Neural progenitor cell (in vitro differentiated cells): ENCODE data around the gene MAP3K9. TPM values are rescaled to one million over a fixed set of nuclear protein-coding genes. Genes with fewer than 3 reads are reported as not detected.

Experiments
- DNase-seq: peaks from one replicate; pipeline ENCODE4 v3.0.0-alpha.2; 2016; ENCODE audit warnings: low spot score
- H2AFZ ChIP-seq: fragments of 200-600 bp; sonication (generic); replicated peaks from 2 replicates; pipeline ENCODE4 v1.6.1; 2016; ENCODE audit warnings: antibody characterized with exemption
- H3F3A ChIP-seq: fragments of 200-600 bp; sonication (generic); 2 replicates; pipeline ENCODE4 v1.6.1; 2016; ENCODE audit warnings: antibody characterized with exemption, low read depth
- H3K27ac ChIP-seq: fragments of 200-600 bp; sonication (generic); 2 replicates; pipeline ENCODE4 v1.5.1; 2016; ENCODE audit warnings: mild to moderate bottlenecking
- H3K27me3 ChIP-seq: fragments of 200-600 bp; sonication (generic); 2 replicates; pipeline ENCODE4 v1.6.1; 2016; ENCODE audit warnings: mild to moderate bottlenecking, moderate library complexity
- H3K36me3 ChIP-seq: fragments of 200-600 bp; sonication (generic); 2 replicates; pipeline ENCODE4 v1.5.1; 2016
- H3K4me1 ChIP-seq: fragments of 200-600 bp; sonication (generic); 2 replicates; pipeline ENCODE4 v1.6.1; 2016; ENCODE audit warnings: mixed run types
- H3K4me2 ChIP-seq: fragments of 200-600 bp; sonication (generic); 2 replicates; pipeline ENCODE4 v1.6.1; 2016
- H3K4me3 ChIP-seq: fragments of 200-600 bp; sonication (generic); 2 replicates; pipeline ENCODE4 v1.5.1; 2016
- H3K79me2 ChIP-seq: fragments of 200-600 bp; sonication (generic); 2 replicates; pipeline ENCODE4 v1.6.1; 2016; ENCODE audit warnings: low read depth
- H3K9ac ChIP-seq: fragments of 200-600 bp; sonication (generic); 2 replicates; pipeline ENCODE4 v1.6.1; 2016
- H3K9me3 ChIP-seq: fragments of 200-600 bp; sonication (generic); 2 replicates; pipeline ENCODE4 v1.5.1; 2016; ENCODE audit warnings: low read depth
- H4K20me1 ChIP-seq: fragments of 200-600 bp; sonication (generic); 2 replicates; pipeline ENCODE4 v1.6.1; 2016; ENCODE audit warnings: low read depth
- H3K27ac Mint-ChIP-seq: 3 replicates; pipeline ENCODE4 v1.8.0; 2021; ENCODE audit warnings: mixed read lengths
- H3K27me3 Mint-ChIP-seq: 2 replicates; pipeline ENCODE4 v1.8.0; 2022; ENCODE audit warnings: low read depth, mild to moderate bottlenecking, inconsistent platforms, moderate library complexity, mixed read lengths; ENCODE audit not compliant: insufficient read depth
- H3K36me3 Mint-ChIP-seq: 3 replicates; pipeline ENCODE4 v1.8.0; 2021; ENCODE audit warnings: mixed read lengths
- H3K4me1 Mint-ChIP-seq: 3 replicates; pipeline ENCODE4 v1.8.0; 2021; ENCODE audit warnings: mixed read lengths
- H3K4me3 Mint-ChIP-seq: 3 replicates; pipeline ENCODE4 v1.8.0; 2021; ENCODE audit warnings: mild to moderate bottlenecking, moderate library complexity, mixed read lengths
- H3K9me3 Mint-ChIP-seq: 3 replicates; pipeline ENCODE4 v1.8.0; 2020; ENCODE audit warnings: mixed read lengths
- EZH2 ChIP-seq: fragments of 200-600 bp; sonication (generic); IDR thresholded peaks from 2 replicates; pipeline ENCODE4 v1.6.1; 2017; ENCODE audit warnings: antibody characterized with exemption, mild to moderate bottlenecking, moderate library complexity
- EZH2phosphoT487 ChIP-seq: fragments of 200-600 bp; sonication (generic); IDR thresholded peaks from 2 replicates; pipeline ENCODE4 v1.6.1; 2017; ENCODE audit warnings: antibody characterized with exemption
- total RNA-seq: library from RNA; depleted of rRNA; stranded (reverse); fragments of >200 nt; gene quantifications from 2 replicates; pipeline ENCODE4 v1.2.3, GENCODE V29; 2015; ENCODE audit warnings: low replicate concordance
- TF ChIP-seq, protein P1 (sequence below): fragments of 200-600 bp; sonication (generic); IDR thresholded peaks from 2 replicates; pipeline ENCODE4 v1.5.1; 2017; ENCODE audit warnings: antibody characterized with exemption, mild to moderate bottlenecking

MAP3K9 gene
- total RNA-seq, 1 donor from 2014 or later: 14.9 TPM

DNA sequence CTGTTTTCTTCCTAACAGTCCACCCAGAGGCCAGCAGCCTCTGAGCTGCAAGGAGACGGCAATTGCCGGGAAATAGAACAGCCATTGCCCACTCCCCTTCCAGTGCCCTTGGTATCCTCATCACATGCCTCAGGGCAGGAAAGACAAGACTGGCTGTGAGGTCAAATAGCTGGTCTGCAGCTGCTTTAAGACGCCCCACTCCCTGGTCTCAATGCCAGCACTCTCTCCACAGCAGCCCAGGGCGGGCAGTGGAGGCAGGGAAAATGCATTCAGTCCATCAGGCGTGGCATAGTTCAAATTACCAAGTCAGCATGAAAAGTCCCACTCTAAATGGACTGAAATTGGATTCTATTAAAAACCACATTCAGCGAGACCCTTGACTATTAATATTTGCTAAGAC is 132.0 kb downstream of the MAP3K9 start:
- H3K27me3 ChIP-seq: no peaks in the 10 kb centered on the region
- no peak for DNase-seq
- no peaks in the 10 kb centered on the region for H3K27me3 Mint-ChIP-seq
- no peak overlapping the region for H3K4me2 ChIP-seq
- H3K79me2 ChIP-seq: no peaks in the 10 kb centered on the region
- no peak overlapping the region for H2AFZ ChIP-seq
- peaks cover under 1% of the 10 kb centered on the region for H3K4me1 ChIP-seq
- no peak overlapping the region for H3K4me3 Mint-ChIP-seq
- no peaks in the 10 kb centered on the region for H3F3A ChIP-seq
- no peak overlapping the region for H3K27ac ChIP-seq
- no peak overlapping the region for H3K4me3 ChIP-seq
- H3K27ac Mint-ChIP-seq: no peak overlapping the region
- H3K9me3 Mint-ChIP-seq: no peaks in the 10 kb centered on the region
- H3K9ac ChIP-seq: no peak overlapping the region
- no peaks in the 10 kb centered on the region for H3K4me1 Mint-ChIP-seq
- TF ChIP-seq EZH2phosphoT487 (no peak), EZH2 (no peak)
- TF ChIP-seq, protein P1, sequence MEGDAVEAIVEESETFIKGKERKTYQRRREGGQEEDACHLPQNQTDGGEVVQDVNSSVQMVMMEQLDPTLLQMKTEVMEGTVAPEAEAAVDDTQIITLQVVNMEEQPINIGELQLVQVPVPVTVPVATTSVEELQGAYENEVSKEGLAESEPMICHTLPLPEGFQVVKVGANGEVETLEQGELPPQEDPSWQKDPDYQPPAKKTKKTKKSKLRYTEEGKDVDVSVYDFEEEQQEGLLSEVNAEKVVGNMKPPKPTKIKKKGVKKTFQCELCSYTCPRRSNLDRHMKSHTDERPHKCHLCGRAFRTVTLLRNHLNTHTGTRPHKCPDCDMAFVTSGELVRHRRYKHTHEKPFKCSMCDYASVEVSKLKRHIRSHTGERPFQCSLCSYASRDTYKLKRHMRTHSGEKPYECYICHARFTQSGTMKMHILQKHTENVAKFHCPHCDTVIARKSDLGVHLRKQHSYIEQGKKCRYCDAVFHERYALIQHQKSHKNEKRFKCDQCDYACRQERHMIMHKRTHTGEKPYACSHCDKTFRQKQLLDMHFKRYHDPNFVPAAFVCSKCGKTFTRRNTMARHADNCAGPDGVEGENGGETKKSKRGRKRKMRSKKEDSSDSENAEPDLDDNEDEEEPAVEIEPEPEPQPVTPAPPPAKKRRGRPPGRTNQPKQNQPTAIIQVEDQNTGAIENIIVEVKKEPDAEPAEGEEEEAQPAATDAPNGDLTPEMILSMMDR: no peak
- no peaks in the 10 kb centered on the region for H3K36me3 ChIP-seq
- H3K36me3 Mint-ChIP-seq: peaks cover 2% of the 10 kb centered on the region
- H3K9me3 ChIP-seq: no peaks in the 10 kb centered on the region
- H4K20me1 ChIP-seq: no peaks in the 10 kb centered on the region

Other genes starting within 250 kb of the MAP3K9 start
- 57.5 and 82.0 TPM in 2 replicates for gene MED6, start 208.9 kb downstream of the MAP3K9 start, total RNA-seq
- gene TTC9, start 167.6 kb downstream of the MAP3K9 start, total RNA-seq: 3.5 and 3.7 TPM in 2 replicates
- 45.8 and 48.6 TPM in 2 replicates for gene PCNX1, start 97.9 kb upstream of the MAP3K9 start, total RNA-seq